ENCODE measurements around the gene LDB2. TPM values are rescaled to one million over a fixed set of nuclear protein-coding genes. Genes with fewer than 3 reads are reported as not detected.
A peak's percentile ranks its signal among the peaks of the same experiment; 100 is the strongest.

The LDB2 gene
- total and polyA plus RNA-seq, 2 of the 8 experiments (the other 6 are each of a cell fraction or from before 2014, with no cell fraction given): 57.0 to 140 TPM

GRCh38 chr4:16912896-16913295 lies 14.5 kb upstream of the LDB2 start:
- H2BK5ac ChIP-seq (ENCODE audit: low read depth, low read length): no peak overlapping the region; the same call in 1 of the 2 replicates
- H2BK15ac ChIP-seq (ENCODE audit: low read length): no peak overlapping the region
- H2BK20ac ChIP-seq (ENCODE audit: low read length): no peak overlapping the region
- ChIA-PET POLR2A (ENCODE audit: partially characterized antibody) (no interaction called here), CTCF (ENCODE audit: partially characterized antibody) (interaction anchor here (0.6 to 3.1 kb wide), 3 partner anchors 53 to 418 kb away, joined by 3 to 12 read pairs (median 3); no protein-coding TSS in a partner anchor)
- H3K9me3 ChIP-seq (ENCODE audit: insufficient read depth in 2 of 2, low read depth in 1 of 2, low read length in 1 of 2): peaks cover 3 to 5% of the 10 kb centered on the region in 2 experiments; a peak in 2 of 4 replicates
- no peaks in the 10 kb centered on the region for H3K23me2 ChIP-seq (ENCODE audit: low read depth, low read length)
- H3K4me3 ChIP-seq (ENCODE audit: extremely low read depth in 1 of 4, insufficient read depth in 2 of 4, low read depth in 3 of 4, low read length in 4 of 4): no peak overlapping the region
- H3K4me2 ChIP-seq (ENCODE audit: insufficient read depth in 1 of 2, low read depth in 2 of 2, low read length in 2 of 2): no peak overlapping the region
- H2AK5ac ChIP-seq (ENCODE audit: low read depth, low read length): no peak overlapping the region
- H3K27me3 ChIP-seq (replicated peaks in 1 of 4; ENCODE audit: control insufficient read depth in 3 of 4, extremely low read depth in 1 of 4, insufficient read depth in 3 of 4, low read length in 3 of 4): no peaks in the 10 kb centered on the region
- H3K4me1 ChIP-seq (replicated peaks in 1 of 4; ENCODE audit: control insufficient read depth in 3 of 4, insufficient read depth in 4 of 4, low read length in 3 of 4): peaks cover 7 to 13% (median 8%) of the 10 kb centered on the region in 4 experiments
- H3K56ac ChIP-seq (replicated peaks; ENCODE audit: insufficient read length, low read depth, low read length): no peak overlapping the region
- 91% methylated on average over 5 of the region's 5 CpGs; no CpG with 5 or more reads in 1 of the 2 experiments for WGBS, 2 experiments (ENCODE audit: extremely low coverage in 1 of 2, insufficient coverage in 1 of 2, insufficient read length in 1 of 2, insufficient replicate concordance in 2 of 2, low coverage in 1 of 2, low lambda C conversion rate in 2 of 2, missing lambda C conversion rate in 1 of 2)
- DNase-seq (ENCODE audit: low read depth in 1 of 2, low spot score in 2 of 2) (no peak), FAIRE-seq (no peak)
- no peak overlapping the region for H3K14ac ChIP-seq (ENCODE audit: insufficient read length)
- no peaks in the 10 kb centered on the region for H3K79me2 ChIP-seq (ENCODE audit: control insufficient read depth in 1 of 2, insufficient read depth in 2 of 2, low read length in 2 of 2)
- TF ChIP-seq RBBP5 (IDR thresholded peaks at IDR 0.05; ENCODE audit: borderline replicate concordance, low read depth, low read length) (no peak), EGR1 (IDR thresholded peaks at IDR 0.05; ENCODE audit: borderline replicate concordance, low read depth, low read length) (no peak), RFX5 (IDR thresholded peaks at IDR 0.05; ENCODE audit: borderline replicate concordance, low read depth, low read length) (no peak), KDM5A (IDR thresholded peaks at IDR 0.05; ENCODE audit: low read length) (no peak), ATF2 (IDR thresholded peaks at IDR 0.05; ENCODE audit: low read length) (no peak), BACH1 (IDR thresholded peaks at IDR 0.05; ENCODE audit: low read length) (no peak), KDM1A (IDR thresholded peaks at IDR 0.05; ENCODE audit: borderline replicate concordance, low read length) (no peak), PHF8 (conservative IDR thresholded peaks at IDR 0.05; ENCODE audit: low read depth, low read length) (no peak)
- H3K18ac ChIP-seq (ENCODE audit: extremely low read depth, low read length): peak overlapping the region; percentile 5; the same call in 1 of the 2 replicates
- H3K36me3 ChIP-seq (ENCODE audit: control insufficient read depth in 2 of 4, insufficient read depth in 4 of 4, low read length in 3 of 4): no peaks in the 10 kb centered on the region
- no peak overlapping the region for H4K5ac ChIP-seq (ENCODE audit: insufficient read length, low read depth, low read length)
- no peak overlapping the region for H2AFZ ChIP-seq (ENCODE audit: low read length)
- no peaks in the 10 kb centered on the region for H4K20me1 ChIP-seq (replicated peaks in 1 of 2; ENCODE audit: control insufficient read depth in 1 of 2, insufficient read depth in 2 of 2, low read length in 2 of 2)
- no peak overlapping the region for H3K4ac ChIP-seq (replicated peaks; ENCODE audit: insufficient read length, low read depth, low read length)
- peak overlapping the region; percentile 9; the same call in 1 of the 2 replicates for H2BK12ac ChIP-seq (ENCODE audit: low read depth, low read length)
- no peak overlapping the region for H2BK120ac ChIP-seq (replicated peaks; ENCODE audit: low read depth, low read length)
- no peak overlapping the region for H4K8ac ChIP-seq (ENCODE audit: extremely low read depth, insufficient read depth, low read length)
- H3K9ac ChIP-seq (replicated peaks in 1 of 4; ENCODE audit: extremely low read depth in 1 of 4, low read depth in 3 of 4, low read length in 3 of 4): no peak overlapping the region
- H3K79me1 ChIP-seq (ENCODE audit: low read depth, low read length): no peaks in the 10 kb centered on the region
- H3K23ac ChIP-seq (ENCODE audit: insufficient read length): no peak overlapping the region
- H4K91ac ChIP-seq (replicated peaks; ENCODE audit: insufficient read length, low read length): peak overlapping the region; percentile 27
- H3K27ac ChIP-seq (ENCODE audit: low read depth, low read length): no peak overlapping the region

Measured in H1 (cell line).